CD14-positive monocyte (primary cell): Measurements from ENCODE around the gene KDM7A. TPM values are rescaled to one million over a fixed set of nuclear protein-coding genes. Genes with fewer than 3 reads are reported as not detected.

Source experiments
- DNase-seq, 3 donors: peaks; one replicate each; pipeline ENCODE4 v3.0.0-alpha.2; 2011 to 2022
- H2AFZ ChIP-seq: 2 replicates; pipeline ENCODE4 v1.6.0; 2012; ENCODE audit warnings: mild to moderate bottlenecking, low read depth, low read length, inconsistent platforms; ENCODE audit not compliant: insufficient read depth, poor library complexity, severe bottlenecking
- H3K27ac ChIP-seq, 2 donors: 1 replicate in 1 of 2; 2 replicates in 1 of 2; pipeline ENCODE4 v1.5.1; 2012 to 2013; ENCODE audit warnings: low read length in 2 of 2, control low read depth in 1 of 2, inconsistent platforms in 1 of 2, low read depth in 1 of 2, mild to moderate bottlenecking in 1 of 2
- H3K27me3 ChIP-seq, 2 donors: one replicate each; pipeline versions ENCODE4 v1.6.0 to v1.6.1; 2011 to 2013; ENCODE audit warnings: low read length in 2 of 2; ENCODE audit not compliant: control insufficient read depth in 2 of 2, insufficient read depth in 2 of 2
- H3K36me3 ChIP-seq, 2 donors: replicated peaks in 1 of 2; 1 replicate in 1 of 2; 2 replicates in 1 of 2; pipeline versions ENCODE4 v1.5.1 to v1.6.1; 2012 to 2013; ENCODE audit warnings: low read length in 2 of 2, control low read depth in 1 of 2, inconsistent platforms in 1 of 2, mild to moderate bottlenecking in 1 of 2; ENCODE audit not compliant: insufficient read depth in 2 of 2, control insufficient read depth in 1 of 2
- H3K4me1 ChIP-seq, 2 donors: 1 replicate in 1 of 2; 2 replicates in 1 of 2; pipeline versions ENCODE4 v1.5.1 to v1.6.1; 2012 to 2013; ENCODE audit warnings: low read length in 2 of 2, control low read depth in 1 of 2, inconsistent platforms in 1 of 2, mild to moderate bottlenecking in 1 of 2, moderate library complexity in 1 of 2; ENCODE audit not compliant: insufficient read depth in 2 of 2, control insufficient read depth in 1 of 2
- H3K4me2 ChIP-seq: replicated peaks from 2 replicates; pipeline ENCODE3; 2012; ENCODE audit warnings: low read length, moderate library complexity, mild to moderate bottlenecking; ENCODE audit not compliant: poor library complexity, severe bottlenecking; ENCODE audit errors: extremely low read depth
- H3K4me3 ChIP-seq, 3 experiments: fragments of 200-600 bp in 1 of 3; sonication (generic) in 1 of 3; replicated peaks in 1 of 3; 1 replicate in 2 of 3; 2 replicates in 1 of 3; pipeline ENCODE4 v1.5.1; 2011 to 2013; ENCODE audit warnings: low read length in 3 of 3, mild to moderate bottlenecking in 3 of 3, control low read depth in 2 of 3, low read depth in 2 of 3, inconsistent platforms in 1 of 3, moderate library complexity in 1 of 3
- H3K79me2 ChIP-seq: 2 replicates; pipeline ENCODE4 v1.6.0; 2012; ENCODE audit warnings: mild to moderate bottlenecking, control low read depth, inconsistent platforms, low read length, moderate library complexity; ENCODE audit not compliant: insufficient read depth
- H3K9ac ChIP-seq: 2 replicates; pipeline ENCODE4 v1.6.0; 2017; ENCODE audit warnings: low read length, mild to moderate bottlenecking; ENCODE audit not compliant: insufficient read depth, poor library complexity, severe bottlenecking
- H3K9me3 ChIP-seq, 2 donors: replicated peaks in 1 of 2; 1 replicate in 1 of 2; 2 replicates in 1 of 2; pipeline versions ENCODE4 v1.5.1 to v1.6.1; 2012 to 2013; ENCODE audit warnings: low read length in 2 of 2, control low read depth in 1 of 2; ENCODE audit not compliant: control insufficient read depth in 1 of 2, insufficient read depth in 1 of 2
- H4K20me1 ChIP-seq: 2 replicates; pipeline ENCODE4 v1.6.0; 2012; ENCODE audit warnings: mild to moderate bottlenecking, low read length, control low read depth, moderate library complexity; ENCODE audit not compliant: insufficient read depth
- H3K27ac Mint-ChIP-seq, 7 donors: one replicate each; pipeline ENCODE4 v1.8.0; 2020; ENCODE audit warnings: mild to moderate bottlenecking in 7 of 7, mixed read lengths in 7 of 7, moderate library complexity in 6 of 7, inconsistent platforms in 2 of 7
- H3K27me3 Mint-ChIP-seq, 3 donors: one replicate each; pipeline ENCODE4 v1.8.0; 2021 to 2022; ENCODE audit warnings: low read depth in 3 of 3, mild to moderate bottlenecking in 3 of 3, mixed read lengths in 3 of 3, moderate library complexity in 3 of 3, inconsistent platforms in 1 of 3
- H3K36me3 Mint-ChIP-seq, 2 donors: one replicate each; pipeline ENCODE4 v1.8.0; 2020; ENCODE audit warnings: mixed read lengths in 2 of 2, inconsistent platforms in 1 of 2, mild to moderate bottlenecking in 1 of 2
- H3K4me1 Mint-ChIP-seq: one replicate; pipeline ENCODE4 v1.8.0; 2020; ENCODE audit warnings: mild to moderate bottlenecking, mixed read lengths
- H3K4me3 Mint-ChIP-seq, 2 donors: one replicate each; pipeline ENCODE4 v1.8.0; 2020; ENCODE audit warnings: mild to moderate bottlenecking in 2 of 2, mixed read lengths in 2 of 2, moderate library complexity in 1 of 2
- H3K9me3 Mint-ChIP-seq, 7 donors: one replicate each; pipeline ENCODE4 v1.8.0; 2020 to 2022; ENCODE audit warnings: mixed read lengths in 7 of 7, mild to moderate bottlenecking in 6 of 7, moderate library complexity in 6 of 7, inconsistent platforms in 2 of 7
- CTCF ChIP-seq: fragments of 200-600 bp; IDR thresholded peaks from one replicate; pipeline ENCODE4 v1.8.0; 2022; ENCODE audit warnings: antibody characterized with exemption, mild to moderate bottlenecking
- WGBS: methylation state at CpG from one replicate; pipeline ENCODE4 v1.1.5; 2013; ENCODE audit warnings: missing lambda C conversion rate; ENCODE audit not compliant: insufficient coverage; 5-methylcytosine and 5-hydroxymethylcytosine counted together
- intact Hi-C, 2 donors: fragments of 100-400 bp; cut with micrococcal nuclease; formaldehyde crosslinking; loops; one replicate each; pipeline versions ENCODE4 v1.15.0 to v1.15.1; 2023
- polyA plus RNA-seq, 3 donors: library from polyadenylated mRNA; depleted of rRNA in 1 of 3; unstranded in 2 of 3; stranded (reverse) in 1 of 3; fragments of 300-500 nt in 2 of 3; fragments of >200 nt in 1 of 3; fragmentation: Illumina TruSeq in 2 of 3; gene quantifications; 1 replicate in 2 of 3; 2 replicates in 1 of 3; pipeline ENCODE4 v1.2.3, GENCODE V29; 2012 to 2021

KDM7A gene
- polyA plus RNA-seq, 3 donors, result 4.9 to 37.9 (median 7.9) TPM

GRCh38 chr7:140182917-140183316 is 6.1 kb upstream of the KDM7A start:
- intact Hi-C loops, result no loop called here
- Histone ChIP-seq H3K36me3 (no peaks in the 10 kb centered on the region), H3K9me3 (peaks cover 0 to 5% of the 10 kb centered on the region in 2 donors), H3K4me3 (no peak overlapping the region), H3K79me2 (peaks cover 5% of the 10 kb centered on the region), H3K27me3 (peaks cover 21 to 54% of the 10 kb centered on the region in 2 donors), H4K20me1 (no peaks in the 10 kb centered on the region), H2AFZ (no peak overlapping the region), H3K27ac (no peak overlapping the region), H3K4me1 (peaks cover 8% of the 10 kb centered on the region in 2 donors), H3K9ac (no peak overlapping the region), H3K4me2 (no peak overlapping the region)
- WGBS, result 83% methylated on average over 1 of the region's 4 CpGs
- Mint-ChIP-seq H3K27ac (no peak overlapping the region), H3K4me1 (peaks cover 13% of the 10 kb centered on the region), H3K9me3 (peaks cover 7 to 17% (median 14%) of the 10 kb centered on the region in 7 donors), H3K27me3 (peaks cover 39 to 60% (median 45%) of the 10 kb centered on the region in 3 donors), H3K36me3 (peaks cover 0 to 8% of the 10 kb centered on the region in 2 donors), H3K4me3 (peak overlapping the region in 1 of 2 donors; percentile 4)
- no peak for DNase-seq
- TF ChIP-seq CTCF, result no peak

- peaks cover 0 to 8% of the 10 kb centered on the region in 2 donors for H3K36me3 Mint-ChIP-seq
- no peaks in the 10 kb centered on the region for H3K36me3 ChIP-seq
- H3K9me3 ChIP-seq, result peaks cover 0 to 5% of the 10 kb centered on the region in 2 donors
- peaks cover 8% of the 10 kb centered on the region for H4K20me1 ChIP-seq
- H3K4me1 ChIP-seq, result peaks cover 17 to 22% of the 10 kb centered on the region in 2 donors
- H2AFZ ChIP-seq, result no peak overlapping the region
- H3K4me2 ChIP-seq, result no peak overlapping the region
- H3K9ac ChIP-seq, result no peak overlapping the region
- peaks cover 27% of the 10 kb centered on the region for H3K4me1 Mint-ChIP-seq
- no peak for DNase-seq
- intact Hi-C loops, result loop anchor here (5.0 kb wide), 2 partner anchors 53 to 138 kb away; no protein-coding TSS in a partner anchor
- WGBS, result no CpG with 5 or more reads among the region's 5 CpGs
- peaks cover 19 to 39% of the 10 kb centered on the region in 2 donors for H3K27me3 ChIP-seq
- peak overlapping the region in 1 of 2 donors; percentile 37 for H3K4me3 Mint-ChIP-seq
- no peak for TF ChIP-seq CTCF
- peaks cover 18% of the 10 kb centered on the region for H3K79me2 ChIP-seq
- peaks cover 7 to 17% (median 14%) of the 10 kb centered on the region in 7 donors for H3K9me3 Mint-ChIP-seq
- no peak overlapping the region for H3K27ac ChIP-seq
- H3K27ac Mint-ChIP-seq, result peak overlapping the region in 1 of 7 donors; percentile 42
- H3K27me3 Mint-ChIP-seq, result peaks cover 32 to 50% (median 37%) of the 10 kb centered on the region in 3 donors
- no peak overlapping the region for H3K4me3 ChIP-seq
Measured at GRCh38 chr7:140179339-140179738, 2.6 kb upstream of the KDM7A start.
